ENCODE measurements around the gene ALG12.
A peak's percentile ranks its signal among the peaks of the same experiment; 100 is the strongest.

The ALG12 gene

DNA sequence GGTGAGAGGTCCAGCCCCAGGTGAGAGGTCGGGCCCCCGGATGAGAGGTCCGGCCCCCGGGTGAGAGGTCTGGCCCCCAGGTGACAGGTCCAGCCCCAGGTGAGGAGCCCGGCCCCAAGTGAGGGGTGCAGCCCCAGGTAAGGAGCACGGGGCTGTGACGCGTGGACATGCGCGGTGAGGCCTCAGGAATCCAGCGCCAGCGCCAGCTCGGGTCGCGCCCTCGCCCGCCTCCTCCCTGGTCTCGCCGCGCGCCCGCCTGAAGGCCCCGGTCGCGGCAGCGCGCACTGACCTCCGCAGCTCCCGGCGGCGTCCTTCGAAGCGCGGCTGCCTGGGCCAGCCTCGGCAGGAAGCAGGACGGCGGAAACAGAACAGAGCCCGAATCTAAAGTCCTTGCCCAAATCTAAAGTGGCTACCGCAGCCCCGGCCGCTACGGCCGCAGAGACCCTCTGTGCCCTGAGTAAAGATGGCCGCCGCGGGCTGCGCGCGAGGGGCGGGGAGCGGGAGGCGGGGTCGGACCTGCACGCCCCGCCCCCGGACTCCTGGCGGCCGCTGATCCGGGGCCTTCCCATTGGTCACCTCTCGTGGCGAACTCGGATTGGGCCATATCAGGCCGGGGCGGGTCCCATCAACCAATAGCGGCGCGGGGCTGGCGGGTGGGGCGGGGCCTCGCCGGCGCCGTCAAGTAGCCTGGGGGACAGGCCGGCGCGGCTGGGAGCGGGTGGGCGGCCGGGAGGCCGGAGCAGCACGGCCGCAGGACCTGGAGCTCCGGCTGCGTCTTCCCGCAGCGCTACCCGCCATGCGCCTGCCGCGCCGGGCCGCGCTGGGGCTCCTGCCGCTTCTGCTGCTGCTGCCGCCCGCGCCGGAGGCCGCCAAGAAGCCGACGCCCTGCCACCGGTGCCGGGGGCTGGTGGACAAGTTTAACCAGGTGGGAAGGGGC lies at the start of gene ALG12, which contains the start of gene CRELD2:
TSS of gene ALG12 (minus strand) at position 465 of the 937 bp plus-strand sequence. CDS start 4,673 bp downstream, outside the sequence.
TSS of gene CRELD2 (plus strand) at position 661 of the 937 bp plus-strand sequence. CDS start at position 797, 136 bp downstream.
- DNase-seq (ENCODE audit: low read depth in 3 of 3), result peak; percentile 95 to 97 (median 96)

GRCh38 chr22:49967706-49968208 lies 49.5 kb upstream of the ALG12 start:
- no peak for DNase-seq (ENCODE audit: low read depth in 3 of 3)

- DNase-seq (ENCODE audit: low read depth in 3 of 3), result no peak
Measured at GRCh38 chr22:49966774-49967705, 48.8 kb upstream of the ALG12 start.

GRCh38 chr22:49966041-49966773 lies 48.0 kb upstream of the ALG12 start:
- no peak for DNase-seq (ENCODE audit: low read depth in 3 of 3)

GRCh38 chr22:49965091-49966040 lies 47.1 kb upstream of the ALG12 start:
- DNase-seq (ENCODE audit: low read depth in 3 of 3), result peak in 1 of 3 experiments; percentile 24

GRCh38 chr22:49964136-49965090 lies 46.2 kb upstream of the ALG12 start:
- peak in 1 of 3 experiments; percentile 24 for DNase-seq (ENCODE audit: low read depth in 3 of 3)

- no peak for DNase-seq (ENCODE audit: low read depth in 3 of 3)
Measured at GRCh38 chr22:49963647-49964026, 45.4 kb upstream of the ALG12 start.

GRCh38 chr22:49962751-49963646 lies 44.8 kb upstream of the ALG12 start:
- no peak for DNase-seq (ENCODE audit: low read depth in 3 of 3)

GRCh38 chr22:49962012-49962750 lies 43.9 kb upstream of the ALG12 start:
- DNase-seq (ENCODE audit: low read depth in 3 of 3), result peak; percentile 78 to 91 (median 81)

DNA sequence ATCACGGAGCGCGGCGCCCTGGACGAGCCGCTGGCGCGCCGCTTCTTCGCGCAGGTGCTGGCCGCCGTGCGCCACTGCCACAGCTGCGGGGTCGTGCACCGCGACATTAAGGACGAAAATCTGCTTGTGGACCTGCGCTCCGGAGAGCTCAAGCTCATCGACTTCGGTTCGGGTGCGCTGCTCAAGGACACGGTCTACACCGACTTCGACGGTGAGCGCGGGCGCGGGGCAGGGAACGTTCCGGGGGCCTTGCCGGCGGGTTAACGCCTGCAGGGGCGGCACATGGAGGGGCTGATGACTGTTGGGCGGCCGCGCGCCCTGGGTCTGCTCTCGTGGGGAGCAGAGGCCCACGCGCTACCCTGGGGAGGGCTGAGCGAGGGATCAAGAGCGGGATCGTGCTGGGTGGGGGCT lies 43.4 kb upstream of the ALG12 start:
- no peak for DNase-seq (ENCODE audit: low read depth in 3 of 3)

DNA sequence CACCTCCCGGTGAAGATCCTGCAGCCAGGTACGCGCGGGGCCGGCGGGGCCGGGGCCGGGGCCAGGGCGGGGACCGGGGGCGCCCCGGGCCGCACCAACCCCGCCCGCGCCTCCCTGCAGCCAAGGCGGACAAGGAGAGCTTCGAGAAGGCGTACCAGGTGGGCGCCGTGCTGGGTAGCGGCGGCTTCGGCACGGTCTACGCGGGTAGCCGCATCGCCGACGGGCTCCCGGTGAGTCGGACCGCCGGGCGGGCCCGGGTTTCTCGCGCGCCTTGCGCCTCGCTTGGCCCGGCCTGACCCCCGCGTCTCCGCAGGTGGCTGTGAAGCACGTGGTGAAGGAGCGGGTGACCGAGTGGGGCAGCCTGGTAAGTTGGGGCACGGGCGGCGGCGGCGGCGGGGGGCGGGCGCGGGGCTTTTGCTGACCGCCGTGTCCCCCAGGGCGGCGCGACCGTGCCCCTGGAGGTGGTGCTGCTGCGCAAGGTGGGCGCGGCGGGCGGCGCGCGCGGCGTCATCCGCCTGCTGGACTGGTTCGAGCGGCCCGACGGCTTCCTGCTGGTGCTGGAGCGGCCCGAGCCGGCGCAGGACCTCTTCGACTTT lies 42.9 kb upstream of the ALG12 start:
- DNase-seq (ENCODE audit: low read depth in 3 of 3), result no peak

DNA sequence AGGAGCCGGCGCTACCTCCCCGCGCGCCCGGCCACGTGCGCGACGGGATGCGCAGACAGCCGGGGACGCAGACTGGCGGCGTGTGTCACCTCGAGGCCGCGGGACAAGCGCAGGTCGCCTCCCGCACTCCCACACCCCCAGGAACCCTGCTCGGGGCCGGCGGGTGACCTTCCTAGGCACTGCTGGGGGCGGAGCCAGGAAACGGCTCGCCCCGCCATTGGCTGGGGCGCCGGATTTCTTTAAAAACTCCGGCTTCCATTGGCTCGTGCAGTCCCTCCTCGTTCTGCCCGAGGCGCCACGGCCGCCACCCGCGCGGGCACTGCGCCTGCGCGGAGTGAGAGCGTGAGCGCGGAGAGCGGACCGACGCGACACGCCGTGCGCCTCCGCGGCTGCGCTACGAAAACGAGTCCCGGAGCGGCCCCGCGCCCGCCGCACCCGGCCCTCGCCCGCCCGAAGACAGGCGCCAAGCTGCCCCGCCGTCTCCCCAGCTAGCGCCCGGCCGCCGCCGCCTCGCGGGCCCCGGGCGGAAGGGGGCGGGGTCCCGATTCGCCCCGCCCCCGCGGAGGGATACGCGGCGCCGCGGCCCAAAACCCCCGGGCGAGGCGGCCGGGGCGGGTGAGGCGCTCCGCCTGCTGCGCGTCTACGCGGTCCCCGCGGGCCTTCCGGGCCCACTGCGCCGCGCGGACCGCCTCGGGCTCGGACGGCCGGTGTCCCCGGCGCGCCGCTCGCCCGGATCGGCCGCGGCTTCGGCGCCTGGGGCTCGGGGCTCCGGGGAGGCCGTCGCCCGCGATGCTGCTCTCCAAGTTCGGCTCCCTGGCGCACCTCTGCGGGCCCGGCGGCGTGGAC lies 42.1 kb upstream of the ALG12 start, which contains the start of gene PIM3:
TSS of gene PIM3 (plus strand) at position 614 of the 846 bp plus-strand sequence. CDS start at position 790, 176 bp downstream.
- DNase-seq (ENCODE audit: low read depth in 3 of 3), result peak; percentile 84 to 94 (median 91)

- DNase-seq (ENCODE audit: low read depth in 3 of 3), result no peak
Measured at GRCh38 chr22:49959782-49960158, 41.5 kb upstream of the ALG12 start.

DNA sequence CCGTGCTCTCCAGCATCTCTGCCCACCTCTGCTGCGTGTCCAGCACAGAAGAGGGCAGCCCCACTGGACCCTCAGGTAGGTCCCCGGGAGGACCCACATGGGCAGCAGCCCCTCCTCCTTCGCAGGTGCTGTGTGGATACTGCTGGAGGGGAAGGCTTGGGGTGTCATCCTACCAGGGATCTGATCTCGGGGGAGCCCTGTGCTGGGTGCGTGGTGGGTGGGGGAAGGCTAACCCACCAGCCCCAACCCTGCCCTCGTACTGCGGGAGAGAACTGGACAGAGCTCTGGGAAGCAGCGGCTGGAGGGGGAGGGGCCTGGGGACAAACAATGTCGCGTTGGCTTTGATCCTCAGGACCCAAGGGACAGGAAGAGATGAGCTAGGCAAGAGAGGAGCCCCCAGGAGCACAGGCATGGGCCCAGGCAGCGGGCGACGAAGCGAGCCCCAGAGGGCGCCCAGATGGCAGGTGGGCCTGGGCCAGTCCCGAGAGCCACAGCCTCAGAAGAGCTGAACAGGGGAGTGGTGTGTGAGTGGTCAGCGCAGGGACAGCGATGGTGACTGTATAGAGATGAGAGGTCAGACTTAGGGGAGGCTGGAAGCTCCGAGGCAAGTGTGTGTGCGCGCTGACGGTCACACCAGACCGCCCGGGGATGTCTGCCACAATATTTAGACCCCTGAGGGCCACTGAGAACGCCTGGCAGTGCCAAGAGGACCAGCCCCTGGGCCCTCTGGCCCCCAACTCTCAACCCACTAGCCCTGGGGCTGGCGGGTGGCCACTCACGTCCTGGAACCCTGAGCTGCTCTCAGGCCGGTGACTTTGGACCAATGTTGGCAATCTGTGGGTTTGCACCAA lies 40.9 kb upstream of the ALG12 start:
- DNase-seq (ENCODE audit: low read depth in 3 of 3), result no peak
